CD1c-positive myeloid dendritic cell (primary cell): Measurements from ENCODE around the gene DBX1.
A peak's percentile ranks its signal among the peaks of the same experiment; 100 is the strongest.
"Not testable (repeated sequence)": the region's sequence is repeated elsewhere in the genome, so short reads cannot be mapped to it uniquely, and the experiment has no call there.

Source experiments
- DNase-seq: peaks from one replicate; pipeline ENCODE4 v3.0.0-alpha.2; 2016; ENCODE audit errors: extremely low spot score

DBX1 gene

DNA sequence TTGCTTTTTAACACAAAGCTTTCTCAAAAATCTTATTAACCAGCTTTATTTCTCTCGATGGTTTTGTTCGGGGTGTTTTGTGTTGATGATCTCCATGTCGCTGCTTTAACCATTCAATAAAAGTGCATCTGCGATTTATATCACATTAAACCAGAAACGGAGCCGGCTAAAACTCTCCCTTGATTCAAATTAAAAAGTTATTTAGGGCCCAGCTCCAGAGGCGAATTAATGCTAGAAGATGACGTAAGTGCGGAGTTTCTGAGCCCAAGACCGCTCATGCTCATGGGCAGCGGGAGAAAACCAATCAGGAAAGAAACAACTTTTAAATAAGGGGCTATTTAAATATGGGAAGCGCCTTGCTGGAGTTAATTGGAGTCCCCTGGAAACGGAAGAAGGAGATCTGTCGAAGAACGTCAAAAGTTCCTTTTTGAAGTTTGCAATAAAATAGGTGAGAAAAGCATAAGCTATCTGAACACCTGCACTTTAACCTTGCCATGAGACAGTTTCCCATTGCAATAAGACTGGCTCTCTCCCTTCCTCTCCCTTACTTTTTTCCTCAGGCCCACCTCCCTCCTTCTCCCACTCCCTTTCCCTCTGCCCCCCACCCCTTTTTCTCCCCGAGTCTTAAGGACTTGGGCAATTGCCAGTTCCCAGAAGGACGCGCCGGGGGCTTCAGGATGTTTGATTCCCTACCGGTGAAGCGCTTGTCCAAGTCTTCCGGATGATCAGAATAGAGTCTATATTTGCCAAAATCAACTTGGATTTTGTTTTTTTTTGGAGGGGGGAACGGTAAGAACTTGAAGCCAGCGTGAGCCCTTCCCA is 1.9 kb upstream of the DBX1 start:
- DNase-seq: no peak

DNA sequence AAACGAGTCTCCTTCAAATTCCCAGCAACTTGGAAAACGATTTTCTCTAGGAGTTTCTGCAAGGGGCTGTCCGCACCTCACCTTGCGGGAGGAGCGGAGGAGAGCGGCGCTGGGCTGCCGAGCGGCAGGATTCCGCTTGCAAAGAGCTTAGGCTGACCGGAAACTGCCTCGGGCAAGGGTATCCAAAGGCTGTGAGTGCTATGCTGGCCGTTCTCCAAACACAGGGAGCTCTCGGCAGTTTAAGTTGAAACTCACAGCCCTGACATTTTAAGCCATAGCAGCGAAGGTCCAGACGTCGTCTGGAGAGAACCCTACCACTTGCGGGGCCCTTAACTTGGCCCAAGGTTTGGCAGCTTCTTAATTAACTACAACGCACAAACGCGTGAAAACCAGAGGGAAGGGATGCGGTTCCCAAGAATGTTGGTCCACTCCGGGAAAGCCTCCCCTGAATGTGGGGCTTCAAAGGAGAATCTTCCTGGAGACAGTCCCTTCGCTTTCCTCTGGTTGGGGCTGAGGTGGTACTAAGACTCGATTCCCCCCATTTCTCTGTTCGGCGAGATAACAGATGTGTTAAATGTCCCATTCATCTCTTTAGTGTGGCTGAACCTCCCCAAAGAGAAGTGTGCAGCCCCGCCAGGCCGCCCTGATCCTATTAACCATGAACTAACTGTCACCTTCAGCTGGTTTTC is 1.1 kb upstream of the DBX1 start:
- DNase-seq: no peak

- DNase-seq: no peak
Observed at GRCh38 chr11:20159466-20160381, 551 bp downstream of the DBX1 start.

DNA sequence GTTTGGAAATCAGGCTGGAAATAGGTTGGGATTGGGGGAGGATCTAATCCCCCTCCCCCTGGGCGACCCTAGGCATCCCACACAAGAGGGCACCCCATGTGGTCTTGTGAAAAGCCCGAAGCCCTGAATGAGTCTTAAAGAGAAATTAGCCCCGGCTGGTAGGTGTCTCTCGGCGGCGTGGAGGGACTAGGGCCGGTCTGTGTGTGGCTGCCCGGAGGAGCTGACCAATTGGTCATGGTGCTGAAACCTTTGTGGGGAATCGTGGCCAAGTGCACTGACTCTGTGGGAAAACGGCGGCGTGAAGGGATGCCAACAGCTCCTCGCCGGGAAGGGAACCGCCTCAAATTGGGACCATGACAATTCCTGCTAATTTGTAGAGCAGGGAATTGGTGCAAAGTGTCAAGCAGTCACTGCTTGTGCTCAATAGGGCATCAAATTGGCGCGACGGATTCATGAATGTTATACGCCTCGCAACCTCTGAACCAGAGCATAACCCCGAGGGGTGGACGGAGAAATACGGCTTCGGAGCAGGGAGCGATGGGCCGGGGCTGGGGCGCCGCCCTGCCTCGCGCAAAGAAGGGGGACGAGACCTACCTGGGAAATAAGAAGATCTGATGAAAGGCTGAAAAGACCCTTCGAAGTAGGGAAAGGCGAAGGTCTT is 1.5 kb downstream of the DBX1 start:
- DNase-seq: no peak

DNA sequence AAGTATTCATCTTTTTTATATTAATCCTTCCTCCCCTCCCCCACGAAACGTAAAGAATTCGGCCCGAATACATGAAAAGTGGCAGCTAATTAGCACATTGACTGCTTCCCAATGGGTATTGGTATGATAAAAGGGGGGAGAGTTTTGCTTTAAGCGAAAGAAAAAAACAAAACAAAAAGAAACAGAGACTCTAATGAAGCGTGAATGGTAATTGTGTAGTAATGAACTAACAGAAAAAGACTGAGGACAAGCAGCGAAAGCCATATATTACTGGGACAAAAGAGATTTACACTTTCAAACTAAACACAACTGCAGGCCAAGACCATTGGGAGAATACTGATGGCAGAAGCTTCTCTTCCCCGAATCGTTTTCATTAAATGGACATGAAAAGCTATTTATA is 2.5 kb downstream of the DBX1 start:
- DNase-seq: no peak

DNA sequence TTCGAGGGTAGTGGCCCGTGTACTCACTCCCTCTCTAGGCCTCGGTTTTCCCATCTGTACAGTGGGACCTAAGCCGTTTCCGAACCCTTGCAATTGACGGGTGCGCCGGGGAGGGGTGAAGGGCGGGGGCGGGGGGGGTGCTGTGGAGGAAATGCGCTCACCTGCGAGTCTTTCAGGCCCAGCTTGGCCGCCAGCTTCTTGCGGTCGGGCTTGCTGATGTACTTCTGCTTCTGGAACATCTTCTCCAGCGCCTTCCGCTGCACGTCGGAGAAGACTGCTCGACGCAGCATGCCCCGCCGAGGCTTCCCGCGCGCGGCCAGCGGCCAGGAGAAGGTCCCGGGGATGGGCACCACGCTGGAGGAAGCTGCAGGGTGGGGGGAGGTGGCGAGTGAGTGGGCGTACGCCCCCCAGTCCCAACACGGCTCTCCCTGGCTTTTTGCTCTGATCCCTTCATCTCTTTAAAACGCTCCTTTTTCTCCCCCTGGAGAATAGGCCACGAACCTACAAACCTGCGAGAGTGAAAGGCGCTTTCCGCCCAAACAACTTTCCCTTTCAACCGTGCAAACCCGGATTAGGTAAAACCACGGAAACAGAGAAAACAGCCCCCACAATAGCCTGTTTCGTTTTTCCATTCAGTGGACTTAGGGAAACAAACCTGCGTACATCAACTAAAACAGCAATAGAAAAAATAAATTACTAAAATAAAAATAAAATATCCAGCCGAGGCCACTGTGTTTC is 3.2 kb downstream of the DBX1 start:
- peak; percentile 6 for DNase-seq

GRCh38 chr11:20156280-20156875 is 3.9 kb downstream of the DBX1 start:
- DNase-seq: peak; percentile 5

GRCh38 chr11:20155683-20156279 is 4.5 kb downstream of the DBX1 start:
- no peak for DNase-seq

DNA sequence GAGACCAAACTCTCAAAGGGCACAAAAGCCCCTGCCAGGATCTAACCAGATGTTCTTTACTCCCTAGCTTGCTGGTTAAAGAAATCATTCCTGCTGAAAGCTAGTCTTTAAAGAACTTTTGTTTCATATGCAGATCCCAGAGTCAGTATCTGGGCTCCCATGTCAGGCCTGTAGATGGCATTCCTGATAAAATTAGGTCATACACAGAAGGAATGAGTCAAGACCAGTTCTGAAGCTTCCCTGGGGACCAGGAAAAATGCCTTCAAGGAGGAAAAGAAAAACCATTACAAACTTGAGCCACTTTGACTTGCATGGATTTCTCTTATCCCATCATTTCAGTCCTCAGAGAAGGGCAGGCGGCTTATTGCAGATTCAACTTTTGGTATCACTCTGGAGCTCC is 5.9 kb downstream of the DBX1 start:
- no peak for DNase-seq

DNA sequence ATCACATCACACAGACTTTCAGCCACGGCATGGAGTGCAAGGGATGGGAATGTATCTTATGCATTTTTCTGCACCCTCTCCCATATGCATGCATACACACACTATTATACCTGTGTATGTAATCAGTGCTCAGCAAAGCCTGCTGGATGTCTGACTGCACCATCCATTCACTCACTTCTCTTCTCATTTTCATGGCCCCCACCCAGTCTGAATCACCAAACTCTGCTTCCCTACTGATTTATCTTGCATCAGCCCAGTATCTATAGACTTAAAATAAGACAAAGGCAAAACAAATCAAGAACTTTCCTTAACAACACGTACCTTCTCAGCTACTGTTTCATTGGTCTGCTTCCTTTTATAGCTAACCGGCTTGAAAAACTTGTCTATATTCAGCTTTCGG is 21.6 kb downstream of the DBX1 start:
- no peak for DNase-seq

- DNase-seq: no peak
Observed at GRCh38 chr11:20137637-20138036, 22.6 kb downstream of the DBX1 start.

GRCh38 chr11:20134991-20135736 is 25.1 kb downstream of the DBX1 start:
- DNase-seq: no peak

DNA sequence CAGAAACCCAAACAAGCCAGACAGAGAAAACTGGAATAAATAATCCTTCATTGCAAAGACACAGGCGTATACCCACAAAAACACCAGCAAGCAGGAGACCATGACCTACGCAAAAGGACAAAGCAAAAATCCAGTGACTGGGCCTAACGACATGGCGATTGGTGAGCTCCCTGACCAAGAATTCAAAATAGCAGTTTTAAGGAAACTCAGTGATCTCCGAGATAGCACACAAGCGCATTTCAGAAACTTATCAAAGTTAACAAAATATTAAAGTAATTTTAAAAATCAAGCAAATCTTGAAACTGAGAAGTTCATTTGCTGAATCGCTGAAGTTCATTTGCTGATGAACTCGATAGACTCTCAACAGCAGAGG is 27.6 kb downstream of the DBX1 start:
- DNase-seq: no peak

DNA sequence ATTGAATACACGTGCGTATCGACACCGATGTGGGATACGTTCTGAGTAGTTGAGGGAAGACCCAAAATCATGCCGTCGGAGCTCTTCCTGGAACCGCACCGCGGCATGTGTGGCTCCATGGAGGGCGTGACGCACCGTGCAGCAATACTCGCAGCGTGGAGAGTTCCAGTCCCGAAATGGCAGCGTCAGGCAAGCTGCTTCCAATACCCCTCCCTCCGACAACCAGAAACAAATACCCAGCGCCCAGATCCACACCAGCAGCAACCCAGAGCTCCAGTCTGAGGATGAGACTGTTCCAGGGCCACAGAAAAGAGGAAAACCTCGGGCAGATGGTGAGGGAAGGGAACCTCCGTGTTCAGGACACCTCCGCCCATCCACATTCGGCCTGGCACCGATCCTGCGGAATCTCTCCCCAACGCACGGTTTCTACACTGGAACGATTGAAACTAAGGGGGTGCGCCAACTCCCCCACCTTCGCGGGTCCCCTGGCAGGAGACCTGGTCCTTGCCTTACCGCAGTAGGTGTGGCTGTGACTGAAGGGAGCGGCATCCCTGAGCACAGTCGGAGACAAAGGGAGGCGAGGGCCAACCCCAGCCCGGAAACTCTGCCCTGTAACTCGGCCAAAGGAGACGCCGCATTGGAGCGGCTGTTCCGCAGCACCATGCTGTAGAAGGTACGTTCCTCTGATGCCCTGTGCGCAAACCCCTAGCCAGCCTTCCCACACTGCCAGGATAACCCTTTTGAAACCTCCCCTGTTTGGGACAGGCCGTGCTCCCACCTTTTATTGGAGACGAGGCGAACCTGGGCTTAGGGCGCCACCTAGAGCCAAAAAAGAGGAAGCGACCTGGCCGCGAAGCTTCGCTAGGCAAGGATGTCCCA is 28.2 kb downstream of the DBX1 start:
- peak; percentile 52 for DNase-seq

- no peak for DNase-seq
Observed at GRCh38 chr11:20129665-20130064, 30.6 kb downstream of the DBX1 start.

GRCh38 chr11:20128528-20128825 is 31.8 kb downstream of the DBX1 start:
- DNase-seq: not testable (repeated sequence)

DNA sequence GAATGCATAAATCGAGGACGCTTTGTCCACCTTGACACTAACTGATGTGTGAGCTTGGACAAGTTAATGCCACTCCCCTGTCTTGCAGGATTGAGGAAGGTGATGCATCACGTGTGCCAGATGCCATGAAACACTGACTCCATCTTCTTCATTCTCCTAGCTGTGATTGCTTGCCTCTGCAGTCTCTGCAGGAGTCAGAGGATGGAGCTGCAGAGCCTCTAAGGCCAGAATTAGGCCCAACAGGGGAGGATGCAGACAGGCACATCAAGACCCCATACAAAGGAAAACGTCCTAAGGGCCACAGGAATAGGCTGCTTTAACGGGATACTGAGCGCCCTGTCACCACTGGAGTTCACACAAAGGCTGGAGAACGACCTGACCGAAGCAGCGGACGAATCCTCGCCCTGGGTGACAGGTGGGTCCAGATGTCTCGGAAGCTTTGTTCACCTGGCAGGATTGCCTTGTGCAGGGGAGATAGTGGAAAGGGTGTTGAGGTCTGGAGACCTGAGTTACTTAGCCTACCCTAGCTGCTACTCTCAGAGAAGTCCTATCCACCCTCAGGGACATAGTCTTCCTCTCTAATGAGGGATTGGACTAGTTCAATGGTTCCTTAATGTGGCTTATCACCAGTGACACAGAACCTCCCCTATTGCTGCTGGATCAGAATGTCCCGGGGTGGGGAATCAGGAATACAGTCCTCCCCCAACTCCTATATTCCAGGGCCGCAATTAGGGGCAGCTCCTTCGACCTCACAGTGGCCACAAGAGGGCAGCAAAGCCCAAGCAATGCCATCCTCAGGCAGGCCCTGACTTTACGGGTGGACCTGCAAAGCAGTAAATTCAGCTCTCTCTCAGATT is 32.4 kb downstream of the DBX1 start:
- DNase-seq: peak; percentile 63

DNA sequence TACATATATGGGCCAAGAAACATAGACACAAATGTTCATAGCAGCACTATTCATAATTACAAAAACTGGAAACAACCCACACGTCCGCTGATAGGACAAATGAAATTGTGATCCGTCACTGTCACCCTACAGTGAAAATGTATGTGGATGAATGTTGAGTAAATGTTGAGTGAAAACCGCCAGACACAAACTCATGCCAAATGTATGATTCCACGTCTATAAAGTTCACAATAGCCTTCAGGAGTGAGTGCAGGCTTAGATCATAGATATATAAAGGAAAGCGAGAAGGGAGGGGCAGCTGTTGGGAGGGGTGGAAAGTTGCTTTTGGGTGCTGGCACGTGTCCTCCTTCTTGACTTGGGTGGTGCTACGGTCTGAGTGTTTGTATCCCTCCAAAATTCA is 33.6 kb downstream of the DBX1 start:
- no peak for DNase-seq
